Inferior parietal cortex (tissue), 1 donor: ENCODE data around the gene CCR5AS.
"Not testable (repeated sequence)": the region's sequence is repeated elsewhere in the genome, so short reads cannot be mapped to it uniquely, and the experiment has no call there.

Source experiments
- DNase-seq: peaks from one replicate; pipeline ENCODE4 v3.0.0-alpha.2; 2016; ENCODE audit errors: extremely low spot score

The CCR5AS gene

GRCh38 chr3:46429250-46429649, 22.4 kb upstream of the CCR5AS start:
- no peak for DNase-seq

- DNase-seq, result no peak
These were observed 21.3 kb upstream of the CCR5AS start for GRCh38 chr3:46427916-46428833.

GRCh38 chr3:46427404-46427803, 20.5 kb upstream of the CCR5AS start:
- not testable (repeated sequence) for DNase-seq

DNA sequence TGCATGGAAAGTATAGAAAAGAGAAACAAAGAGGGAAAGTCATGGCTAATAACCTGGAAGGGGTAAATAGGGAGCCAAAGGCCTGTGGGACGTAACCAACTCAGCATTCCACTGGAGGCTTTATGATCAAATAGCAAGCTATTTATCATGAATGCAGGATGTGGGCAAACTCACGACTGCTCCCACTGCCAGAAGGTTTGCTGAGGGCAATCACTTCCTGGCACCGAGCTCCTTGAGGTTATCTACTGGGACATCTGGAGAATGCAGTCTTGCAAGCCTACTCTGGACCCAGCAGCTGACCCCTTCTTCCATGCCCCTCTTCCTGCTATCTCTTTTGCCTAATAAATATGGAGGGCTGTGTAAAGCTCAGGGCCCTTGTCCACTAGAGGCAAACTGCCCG, 19.6 kb upstream of the CCR5AS start:
- DNase-seq, result not testable (repeated sequence)

- no peak for DNase-seq
These were observed 16.7 kb upstream of the CCR5AS start for GRCh38 chr3:46423588-46423987.

- no peak for DNase-seq
These were observed 15.8 kb upstream of the CCR5AS start for GRCh38 chr3:46422617-46423016.

GRCh38 chr3:46420931-46421330, 14.1 kb upstream of the CCR5AS start:
- no peak for DNase-seq

GRCh38 chr3:46419816-46420215, 12.9 kb upstream of the CCR5AS start:
- no peak for DNase-seq

- no peak for DNase-seq
These were observed 11.2 kb upstream of the CCR5AS start for GRCh38 chr3:46417841-46418611.

- no peak for DNase-seq
These were observed 10.1 kb upstream of the CCR5AS start for GRCh38 chr3:46416811-46417510.

DNA sequence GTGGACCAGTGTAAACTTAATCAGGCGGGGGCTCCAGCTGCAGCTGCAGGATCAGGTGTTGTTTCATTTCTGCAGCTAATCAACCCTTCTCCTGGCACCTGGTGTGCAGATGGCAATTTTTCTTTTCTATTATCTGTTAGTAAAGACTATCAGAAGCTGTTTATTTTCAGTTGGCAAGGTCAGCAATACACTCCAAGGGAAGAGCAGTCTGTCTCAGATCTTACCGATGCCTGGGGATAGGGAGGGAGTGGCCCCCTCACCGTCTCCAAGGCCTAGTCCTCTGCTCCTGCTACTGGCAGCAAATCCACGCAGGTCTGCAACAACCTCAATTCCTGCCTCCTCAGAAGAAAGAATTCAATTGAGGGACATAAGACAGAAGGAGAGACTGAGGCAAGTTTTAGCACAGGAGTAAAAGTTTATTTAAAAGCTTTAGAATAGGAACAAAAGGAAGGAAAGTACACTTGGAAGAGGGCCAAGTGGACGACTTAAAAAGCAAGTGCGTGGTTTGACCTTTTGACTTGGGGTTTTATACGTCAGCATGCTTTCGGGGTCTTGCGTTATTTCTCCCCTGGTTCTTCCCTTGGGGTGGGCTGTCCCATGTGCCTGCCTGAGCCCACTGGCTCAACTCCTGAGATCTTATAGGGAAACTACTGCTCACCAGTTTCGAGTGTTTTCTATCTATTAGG, 9.4 kb upstream of the CCR5AS start:
- no peak for DNase-seq

DNA sequence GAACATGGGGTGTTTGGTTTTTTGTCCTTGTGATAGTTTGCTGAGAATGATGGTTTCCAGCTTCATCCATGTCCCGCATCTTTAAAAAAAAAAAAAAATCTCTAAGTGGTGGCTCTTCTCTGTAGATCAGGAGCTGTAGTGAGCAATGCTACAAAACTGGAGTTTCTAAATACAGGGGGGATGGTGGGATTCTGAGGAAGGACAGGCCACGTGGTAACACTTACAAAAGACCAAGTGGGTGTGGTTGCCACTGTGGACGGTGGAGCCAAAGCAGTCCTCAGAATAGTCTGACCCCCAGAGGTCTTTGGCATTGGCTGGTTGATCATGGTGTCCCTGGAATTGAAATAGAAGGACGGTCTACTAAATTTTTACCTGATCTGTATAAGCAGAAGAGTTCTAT, 7.9 kb upstream of the CCR5AS start:
- no peak for DNase-seq

DNA sequence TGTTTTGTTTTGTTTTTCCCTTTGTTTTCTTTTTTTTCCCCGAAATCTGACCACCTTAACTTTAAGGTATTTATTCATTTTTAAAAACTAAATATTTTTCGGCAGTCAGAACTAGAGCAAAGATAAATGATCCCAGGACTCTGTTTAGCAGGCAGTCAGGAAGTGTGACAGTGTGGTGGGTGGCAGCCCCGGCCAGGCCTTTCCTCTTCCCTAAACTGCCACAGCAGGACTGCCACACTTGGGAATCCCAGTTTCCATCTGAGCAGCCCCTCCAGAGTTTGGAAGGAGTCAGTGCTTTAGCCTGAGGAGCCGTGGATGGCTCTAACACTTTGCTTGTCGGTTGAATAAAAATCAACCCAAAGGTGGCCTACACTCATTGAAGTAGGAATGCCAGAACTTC, 7.1 kb upstream of the CCR5AS start:
- no peak for DNase-seq

- no peak for DNase-seq
These were observed 6.0 kb upstream of the CCR5AS start for GRCh38 chr3:46412786-46413298.

GRCh38 chr3:46411271-46411670, 4.4 kb upstream of the CCR5AS start:
- no peak for DNase-seq

DNA sequence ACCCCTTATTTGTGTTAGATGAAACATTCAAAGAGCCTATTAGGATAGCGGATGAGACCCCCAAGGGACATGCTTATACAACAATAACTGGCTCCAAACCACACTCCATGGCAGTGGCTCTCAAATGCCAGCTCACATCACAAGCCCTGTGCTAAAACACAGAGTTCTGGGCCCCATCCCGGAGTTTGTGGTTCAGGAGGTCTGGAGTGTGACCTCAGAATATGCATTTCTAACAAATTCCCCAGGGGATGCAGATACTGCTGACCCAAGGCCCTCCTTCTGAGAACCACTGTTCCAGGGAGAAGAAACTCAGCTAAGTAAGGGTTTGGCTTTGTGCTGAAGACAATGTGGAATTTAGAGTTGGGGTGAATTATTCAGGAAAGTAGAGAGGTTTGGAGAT, 3.8 kb upstream of the CCR5AS start:
- no peak for DNase-seq

DNA sequence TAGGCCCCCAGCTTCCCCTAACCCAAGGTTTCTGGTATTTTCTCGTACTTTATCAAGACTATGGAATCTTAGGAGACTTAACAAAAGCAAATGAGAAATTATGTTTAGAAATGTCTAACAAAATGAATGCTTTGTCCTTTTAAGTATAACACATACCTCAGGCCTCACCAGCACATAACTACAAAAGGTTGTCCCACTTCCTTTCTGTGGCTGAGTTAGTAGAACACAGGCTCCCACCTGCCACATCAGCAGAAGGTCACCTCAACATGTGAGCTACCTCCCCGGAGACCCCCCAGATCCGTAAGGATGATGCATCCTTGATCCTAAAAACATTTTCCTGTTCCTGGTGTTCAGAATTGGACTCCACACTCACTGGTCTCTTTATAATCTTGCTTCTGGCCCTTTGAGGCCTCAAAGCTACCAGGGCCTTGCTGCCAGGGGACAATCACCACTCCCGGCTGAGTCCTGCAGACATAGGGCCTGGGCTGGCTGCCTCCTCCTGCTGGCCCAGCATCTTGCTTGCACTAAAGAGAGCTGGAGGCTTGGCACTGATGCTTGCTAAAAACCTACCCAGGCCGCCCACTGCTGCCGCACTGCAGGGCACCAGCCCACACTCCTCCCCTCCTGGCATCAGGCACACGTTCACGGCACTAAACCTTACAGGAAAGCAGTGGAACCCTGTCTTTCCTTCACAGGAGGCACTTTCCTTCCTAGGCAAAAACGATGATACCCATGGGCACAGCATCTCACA, 3.0 kb upstream of the CCR5AS start:
- DNase-seq, result no peak

DNA sequence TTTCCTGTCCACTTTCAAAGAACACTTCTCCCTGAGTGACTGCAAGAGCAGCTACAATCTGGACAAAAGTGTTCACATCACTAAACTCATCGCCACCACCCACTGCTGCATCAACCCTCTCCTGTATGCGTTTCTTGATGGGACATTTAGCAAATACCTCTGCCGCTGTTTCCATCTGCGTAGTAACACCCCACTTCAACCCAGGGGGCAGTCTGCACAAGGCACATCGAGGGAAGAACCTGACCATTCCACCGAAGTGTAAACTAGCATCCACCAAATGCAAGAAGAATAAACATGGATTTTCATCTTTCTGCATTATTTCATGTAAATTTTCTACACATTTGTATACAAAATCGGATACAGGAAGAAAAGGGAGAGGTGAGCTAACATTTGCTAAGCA, 2.0 kb upstream of the CCR5AS start:
- DNase-seq, result no peak

- DNase-seq, result no peak
These were observed 1.1 kb upstream of the CCR5AS start for GRCh38 chr3:46407970-46408369.

DNA sequence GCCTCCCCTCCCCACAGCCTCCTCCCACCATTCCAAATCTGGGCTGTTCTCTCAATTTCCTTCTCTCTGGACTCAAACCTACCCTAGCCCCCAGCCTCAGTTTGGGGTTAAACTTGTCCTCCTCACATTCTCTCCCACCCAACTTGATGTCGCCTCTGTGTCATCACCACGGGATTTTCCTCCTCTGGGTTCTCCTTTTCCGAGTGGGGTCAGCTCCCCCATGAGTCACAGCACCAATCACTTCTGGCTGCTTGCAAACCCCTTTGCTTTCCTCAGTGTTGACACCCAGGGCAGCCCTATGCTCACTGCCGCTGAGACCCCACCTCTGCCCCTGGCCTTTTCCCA, 451 bp downstream of the CCR5AS start:
- no peak for DNase-seq
